ENCODE data around the gene CDCA7L.

- TF ChIP-seq, protein P1, sequence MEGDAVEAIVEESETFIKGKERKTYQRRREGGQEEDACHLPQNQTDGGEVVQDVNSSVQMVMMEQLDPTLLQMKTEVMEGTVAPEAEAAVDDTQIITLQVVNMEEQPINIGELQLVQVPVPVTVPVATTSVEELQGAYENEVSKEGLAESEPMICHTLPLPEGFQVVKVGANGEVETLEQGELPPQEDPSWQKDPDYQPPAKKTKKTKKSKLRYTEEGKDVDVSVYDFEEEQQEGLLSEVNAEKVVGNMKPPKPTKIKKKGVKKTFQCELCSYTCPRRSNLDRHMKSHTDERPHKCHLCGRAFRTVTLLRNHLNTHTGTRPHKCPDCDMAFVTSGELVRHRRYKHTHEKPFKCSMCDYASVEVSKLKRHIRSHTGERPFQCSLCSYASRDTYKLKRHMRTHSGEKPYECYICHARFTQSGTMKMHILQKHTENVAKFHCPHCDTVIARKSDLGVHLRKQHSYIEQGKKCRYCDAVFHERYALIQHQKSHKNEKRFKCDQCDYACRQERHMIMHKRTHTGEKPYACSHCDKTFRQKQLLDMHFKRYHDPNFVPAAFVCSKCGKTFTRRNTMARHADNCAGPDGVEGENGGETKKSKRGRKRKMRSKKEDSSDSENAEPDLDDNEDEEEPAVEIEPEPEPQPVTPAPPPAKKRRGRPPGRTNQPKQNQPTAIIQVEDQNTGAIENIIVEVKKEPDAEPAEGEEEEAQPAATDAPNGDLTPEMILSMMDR (IDR thresholded peaks at IDR 0.05; ENCODE audit: low read depth, low read length): no peak
- no peak for TF ChIP-seq EZH2phosphoT487 (IDR thresholded peaks at IDR 0.05; ENCODE audit: low read depth)
These were observed 37.0 kb downstream of the CDCA7L start for GRCh38 chr7:21908746-21909145.
